ENCODE results near the gene USP30.

The USP30 gene

DNA sequence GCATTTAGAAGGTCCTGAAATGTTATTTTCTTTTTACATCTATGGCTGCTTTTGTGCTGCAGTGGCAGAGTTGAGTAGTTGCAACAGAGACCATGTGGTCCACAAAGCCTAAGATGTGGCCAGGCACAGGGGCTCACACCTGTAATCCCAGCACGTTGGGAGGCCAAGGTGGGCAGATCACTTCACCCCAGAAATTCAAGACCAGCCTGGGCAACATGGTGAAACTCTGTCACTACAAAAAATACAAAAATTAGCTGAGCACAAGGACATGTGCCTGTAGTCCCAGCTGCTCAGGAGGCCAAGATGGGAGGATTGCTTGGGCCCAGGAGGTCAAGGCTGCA, 13.4 kb downstream of the USP30 start:
- H3K9ac ChIP-seq (ENCODE audit: low read length): no peak overlapping the region
- H3K4me2 ChIP-seq (ENCODE audit: low read length): no peak overlapping the region
- H4K8ac ChIP-seq (ENCODE audit: low read depth, low read length): no peak overlapping the region
- no peak overlapping the region for H3K14ac ChIP-seq (ENCODE audit: low read length)
- H3K18ac ChIP-seq (ENCODE audit: low read length): no peak overlapping the region
- H3K23ac ChIP-seq (ENCODE audit: low read length): no peak overlapping the region
- no peak overlapping the region for H2AFZ ChIP-seq (ENCODE audit: insufficient read depth, low read length, poor library complexity)
- H3K4me1 ChIP-seq (ENCODE audit: control insufficient read depth in 1 of 2, insufficient read depth in 2 of 2, low read length in 2 of 2): no peaks in the 10 kb centered on the region
- H4K91ac ChIP-seq (ENCODE audit: low read depth, low read length): no peak overlapping the region
- WGBS (ENCODE audit: extremely low coverage, insufficient coverage, insufficient read length): no CpG with 5 or more reads among the region's 1 CpG
- H3K4me3 ChIP-seq (ENCODE audit: low read depth, low read length): no peak overlapping the region
- H3K9me3 ChIP-seq (ENCODE audit: insufficient read depth, low read depth, low read length): peaks cover 2% of the 10 kb centered on the region
- H2BK5ac ChIP-seq (ENCODE audit: low read depth, low read length, poor library complexity): no peak overlapping the region
- H2BK12ac ChIP-seq (ENCODE audit: low read length): no peak overlapping the region
- no peaks in the 10 kb centered on the region for H3K79me1 ChIP-seq (ENCODE audit: low read length)
- peaks cover 6 to 15% of the 10 kb centered on the region in 2 experiments for H3K36me3 ChIP-seq (ENCODE audit: control insufficient read depth in 1 of 2, insufficient read depth in 2 of 2, low read length in 2 of 2)
- no peaks in the 10 kb centered on the region for H3K79me2 ChIP-seq (ENCODE audit: control insufficient read depth, insufficient read depth, low read length, poor library complexity)
- no peak overlapping the region for H3K27ac ChIP-seq (ENCODE audit: low read depth, low read length)
- H2BK120ac ChIP-seq (ENCODE audit: insufficient read depth, low read length, poor library complexity): no peak overlapping the region
- no peak overlapping the region for H2AK5ac ChIP-seq (ENCODE audit: low read length)
- no peak overlapping the region for H3K4ac ChIP-seq (ENCODE audit: low read depth, low read length)
- H4K12ac ChIP-seq (ENCODE audit: low read depth, low read length): no peak overlapping the region
- no peaks in the 10 kb centered on the region for H3K27me3 ChIP-seq (ENCODE audit: insufficient read depth, low read length)
- DNase-seq: no peak

DNA sequence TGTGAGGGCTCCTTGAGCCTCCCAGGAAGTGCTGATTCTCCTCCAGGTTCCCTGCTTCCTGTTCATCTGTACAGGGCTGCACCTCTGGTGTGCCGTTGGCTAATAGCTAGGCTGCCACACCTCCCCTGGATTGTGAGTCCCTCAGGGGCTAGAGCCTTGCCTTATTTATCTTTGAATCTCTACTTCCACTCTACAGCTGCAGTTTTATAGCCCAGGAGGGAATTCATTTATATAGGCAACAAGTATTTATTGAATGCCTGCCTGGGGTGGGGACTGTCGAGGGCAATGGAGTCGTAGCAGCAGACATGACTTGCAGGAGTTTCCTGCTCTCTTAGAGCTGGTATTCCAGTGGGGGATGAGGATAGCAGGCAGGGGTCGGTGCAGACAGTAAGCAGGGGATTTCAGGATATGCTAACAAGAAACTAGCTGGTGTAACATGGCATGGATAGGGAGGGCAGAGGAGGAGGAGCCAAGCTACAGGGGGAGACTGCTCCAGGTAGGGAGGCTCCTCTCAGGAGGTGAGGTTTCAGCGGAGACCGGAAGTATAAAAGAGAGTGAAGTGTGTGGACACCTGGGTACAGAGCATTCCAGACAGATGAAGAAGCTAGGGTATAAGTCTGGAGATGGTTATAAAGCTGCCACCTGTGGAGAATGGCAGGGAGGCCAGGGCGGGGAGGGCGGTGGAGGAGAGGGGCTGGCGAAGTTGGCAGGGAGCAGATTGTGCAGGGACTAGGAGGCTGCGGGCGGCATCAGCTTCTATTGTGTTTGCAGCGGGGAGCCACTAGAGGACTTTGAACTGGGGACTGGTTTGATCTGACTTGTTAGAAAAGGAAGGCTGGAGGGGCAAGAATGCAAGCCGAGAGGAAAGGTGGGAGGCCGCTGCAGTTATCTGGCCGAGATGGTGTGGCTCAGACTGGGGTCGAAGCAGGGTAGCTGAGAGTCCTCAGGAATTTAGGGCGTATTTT, 17.2 kb downstream of the USP30 start:
- peaks cover 8 to 20% of the 10 kb centered on the region in 2 experiments for H3K36me3 ChIP-seq (ENCODE audit: control insufficient read depth in 1 of 2, insufficient read depth in 2 of 2, low read length in 2 of 2)
- H4K91ac ChIP-seq (ENCODE audit: low read depth, low read length): no peak overlapping the region
- peak overlapping the region; percentile 18 for H3K4me3 ChIP-seq (ENCODE audit: low read depth, low read length)
- H2BK12ac ChIP-seq (ENCODE audit: low read length): no peak overlapping the region
- peak overlapping the region; percentile 67 for H3K9ac ChIP-seq (ENCODE audit: low read length)
- no peak overlapping the region for H2AK5ac ChIP-seq (ENCODE audit: low read length)
- no peak overlapping the region for H3K27ac ChIP-seq (ENCODE audit: low read depth, low read length)
- peaks cover 2% of the 10 kb centered on the region for H3K9me3 ChIP-seq (ENCODE audit: insufficient read depth, low read depth, low read length)
- H4K8ac ChIP-seq (ENCODE audit: low read depth, low read length): no peak overlapping the region
- H4K12ac ChIP-seq (ENCODE audit: low read depth, low read length): no peak overlapping the region
- DNase-seq: no peak
- H3K79me1 ChIP-seq (ENCODE audit: low read length): no peaks in the 10 kb centered on the region
- WGBS (ENCODE audit: extremely low coverage, insufficient coverage, insufficient read length): no CpG with 5 or more reads among the region's 17 CpGs
- no peak overlapping the region for H2AFZ ChIP-seq (ENCODE audit: insufficient read depth, low read length, poor library complexity)
- peak overlapping the region; percentile 70 for H3K23ac ChIP-seq (ENCODE audit: low read length)
- H2BK5ac ChIP-seq (ENCODE audit: low read depth, low read length, poor library complexity): no peak overlapping the region
- no peaks in the 10 kb centered on the region for H3K79me2 ChIP-seq (ENCODE audit: control insufficient read depth, insufficient read depth, low read length, poor library complexity)
- H2BK120ac ChIP-seq (ENCODE audit: insufficient read depth, low read length, poor library complexity): no peak overlapping the region
- peak overlapping the region; percentile 22 for H3K4me2 ChIP-seq (ENCODE audit: low read length)
- no peaks in the 10 kb centered on the region for H3K4me1 ChIP-seq (ENCODE audit: control insufficient read depth in 1 of 2, insufficient read depth in 2 of 2, low read length in 2 of 2)
- H3K4ac ChIP-seq (ENCODE audit: low read depth, low read length): no peak overlapping the region
- H3K27me3 ChIP-seq (ENCODE audit: insufficient read depth, low read length): no peaks in the 10 kb centered on the region
- no peak overlapping the region for H3K14ac ChIP-seq (ENCODE audit: low read length)
- H3K18ac ChIP-seq (ENCODE audit: low read length): no peak overlapping the region

DNA sequence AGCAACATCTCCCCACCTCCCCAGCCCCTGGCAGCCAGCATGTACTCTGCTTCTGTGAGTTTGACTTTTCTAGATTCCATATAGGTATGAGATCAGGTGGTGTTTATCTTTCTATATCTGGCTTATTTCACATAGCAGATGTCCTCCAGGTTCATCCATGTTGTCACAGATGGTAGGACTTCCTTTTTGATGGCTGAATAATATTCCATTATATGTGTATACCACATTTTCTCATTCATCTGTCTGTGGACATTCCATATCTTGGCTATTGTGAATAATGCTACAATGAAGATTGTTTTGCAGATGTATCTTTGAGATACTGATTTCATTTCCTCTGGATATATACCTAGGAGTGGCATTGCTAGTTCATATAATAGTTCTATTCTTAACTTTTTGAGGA, 22.5 kb downstream of the USP30 start:
- no peak overlapping the region for H3K4ac ChIP-seq (ENCODE audit: low read depth, low read length)
- H3K9ac ChIP-seq (ENCODE audit: low read length): no peak overlapping the region
- no peaks in the 10 kb centered on the region for H3K79me1 ChIP-seq (ENCODE audit: low read length)
- H4K91ac ChIP-seq (ENCODE audit: low read depth, low read length): no peak overlapping the region
- no peak overlapping the region for H4K12ac ChIP-seq (ENCODE audit: low read depth, low read length)
- no peak overlapping the region for H3K14ac ChIP-seq (ENCODE audit: low read length)
- no peak overlapping the region for H2BK12ac ChIP-seq (ENCODE audit: low read length)
- no peaks in the 10 kb centered on the region for H3K79me2 ChIP-seq (ENCODE audit: control insufficient read depth, insufficient read depth, low read length, poor library complexity)
- no peak overlapping the region for H2AFZ ChIP-seq (ENCODE audit: insufficient read depth, low read length, poor library complexity)
- DNase-seq: no peak
- H4K8ac ChIP-seq (ENCODE audit: low read depth, low read length): no peak overlapping the region
- H3K27me3 ChIP-seq (ENCODE audit: insufficient read depth, low read length): no peaks in the 10 kb centered on the region
- H3K4me2 ChIP-seq (ENCODE audit: low read length): no peak overlapping the region
- H3K4me1 ChIP-seq (ENCODE audit: control insufficient read depth in 1 of 2, insufficient read depth in 2 of 2, low read length in 2 of 2): no peaks in the 10 kb centered on the region
- no peak overlapping the region for H3K23ac ChIP-seq (ENCODE audit: low read length)
- no peak overlapping the region for H3K4me3 ChIP-seq (ENCODE audit: low read depth, low read length)
- no peak overlapping the region for H2BK5ac ChIP-seq (ENCODE audit: low read depth, low read length, poor library complexity)
- H2BK120ac ChIP-seq (ENCODE audit: insufficient read depth, low read length, poor library complexity): no peak overlapping the region
- no peak overlapping the region for H3K27ac ChIP-seq (ENCODE audit: low read depth, low read length)
- peaks cover 2 to 8% of the 10 kb centered on the region in 2 experiments for H3K36me3 ChIP-seq (ENCODE audit: control insufficient read depth in 1 of 2, insufficient read depth in 2 of 2, low read length in 2 of 2)
- no peaks in the 10 kb centered on the region for H3K9me3 ChIP-seq (ENCODE audit: insufficient read depth, low read depth, low read length)
- no peak overlapping the region for H3K18ac ChIP-seq (ENCODE audit: low read length)
- no peak overlapping the region for H2AK5ac ChIP-seq (ENCODE audit: low read length)

DNA sequence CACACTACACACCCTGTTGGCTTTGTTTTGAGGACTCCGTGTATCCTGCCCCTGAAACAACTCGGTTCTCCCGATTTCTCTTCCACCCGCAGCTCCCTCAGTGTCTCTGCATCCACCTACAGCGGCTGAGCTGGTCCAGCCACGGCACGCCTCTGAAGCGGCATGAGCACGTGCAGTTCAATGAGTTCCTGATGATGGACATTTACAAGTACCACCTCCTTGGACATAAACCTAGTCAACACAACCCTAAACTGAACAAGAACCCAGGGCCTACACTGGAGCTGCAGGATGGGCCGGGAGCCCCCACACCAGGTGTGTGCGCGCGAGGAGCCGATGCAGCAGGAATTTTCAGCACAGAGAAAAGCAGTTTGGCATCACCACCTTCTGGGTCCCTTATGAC, 30.4 kb downstream of the USP30 start:
- Histone ChIP-seq H3K23ac (ENCODE audit: low read length) (no peak overlapping the region), H4K12ac (ENCODE audit: low read depth, low read length) (no peak overlapping the region), H3K9me3 (ENCODE audit: insufficient read depth, low read depth, low read length) (no peaks in the 10 kb centered on the region), H2AK5ac (ENCODE audit: low read length) (no peak overlapping the region), H3K4me1 (ENCODE audit: control insufficient read depth in 1 of 2, insufficient read depth in 2 of 2, low read length in 2 of 2) (no peaks in the 10 kb centered on the region), H2BK12ac (ENCODE audit: low read length) (no peak overlapping the region), H3K4me3 (ENCODE audit: low read depth, low read length) (no peak overlapping the region), H3K4ac (ENCODE audit: low read depth, low read length) (no peak overlapping the region), H2BK120ac (ENCODE audit: insufficient read depth, low read length, poor library complexity) (no peak overlapping the region), H3K9ac (ENCODE audit: low read length) (no peak overlapping the region), H4K8ac (ENCODE audit: low read depth, low read length) (no peak overlapping the region), H2BK5ac (ENCODE audit: low read depth, low read length, poor library complexity) (no peak overlapping the region), H3K79me2 (ENCODE audit: control insufficient read depth, insufficient read depth, low read length, poor library complexity) (no peaks in the 10 kb centered on the region), H3K27ac (ENCODE audit: low read depth, low read length) (no peak overlapping the region), H3K27me3 (ENCODE audit: insufficient read depth, low read length) (no peaks in the 10 kb centered on the region), H3K14ac (ENCODE audit: low read length) (no peak overlapping the region), H3K79me1 (ENCODE audit: low read length) (no peaks in the 10 kb centered on the region), H2AFZ (ENCODE audit: insufficient read depth, low read length, poor library complexity) (no peak overlapping the region), H3K18ac (ENCODE audit: low read length) (no peak overlapping the region), H4K91ac (ENCODE audit: low read depth, low read length) (no peak overlapping the region), H3K4me2 (ENCODE audit: low read length) (no peak overlapping the region), H3K36me3 (ENCODE audit: control insufficient read depth in 1 of 2, insufficient read depth in 2 of 2, low read length in 2 of 2) (peaks cover 19 to 30% of the 10 kb centered on the region in 2 experiments)
- WGBS (ENCODE audit: extremely low coverage, insufficient coverage, insufficient read length): no CpG with 5 or more reads among the region's 14 CpGs
- no peak for DNase-seq

All from trophoblast cell (in vitro differentiated cells and primary cell).